ENCODE data around the gene RNF181. TPM values are rescaled to one million over a fixed set of nuclear protein-coding genes. Genes with fewer than 3 reads are reported as not detected.
"Not testable (repeated sequence)": the region's sequence is repeated elsewhere in the genome, so short reads cannot be mapped to it uniquely, and the experiment has no call there.

RNF181 gene
- total RNA-seq, 1 experiment from 2014 or later: 286 TPM

DNA sequence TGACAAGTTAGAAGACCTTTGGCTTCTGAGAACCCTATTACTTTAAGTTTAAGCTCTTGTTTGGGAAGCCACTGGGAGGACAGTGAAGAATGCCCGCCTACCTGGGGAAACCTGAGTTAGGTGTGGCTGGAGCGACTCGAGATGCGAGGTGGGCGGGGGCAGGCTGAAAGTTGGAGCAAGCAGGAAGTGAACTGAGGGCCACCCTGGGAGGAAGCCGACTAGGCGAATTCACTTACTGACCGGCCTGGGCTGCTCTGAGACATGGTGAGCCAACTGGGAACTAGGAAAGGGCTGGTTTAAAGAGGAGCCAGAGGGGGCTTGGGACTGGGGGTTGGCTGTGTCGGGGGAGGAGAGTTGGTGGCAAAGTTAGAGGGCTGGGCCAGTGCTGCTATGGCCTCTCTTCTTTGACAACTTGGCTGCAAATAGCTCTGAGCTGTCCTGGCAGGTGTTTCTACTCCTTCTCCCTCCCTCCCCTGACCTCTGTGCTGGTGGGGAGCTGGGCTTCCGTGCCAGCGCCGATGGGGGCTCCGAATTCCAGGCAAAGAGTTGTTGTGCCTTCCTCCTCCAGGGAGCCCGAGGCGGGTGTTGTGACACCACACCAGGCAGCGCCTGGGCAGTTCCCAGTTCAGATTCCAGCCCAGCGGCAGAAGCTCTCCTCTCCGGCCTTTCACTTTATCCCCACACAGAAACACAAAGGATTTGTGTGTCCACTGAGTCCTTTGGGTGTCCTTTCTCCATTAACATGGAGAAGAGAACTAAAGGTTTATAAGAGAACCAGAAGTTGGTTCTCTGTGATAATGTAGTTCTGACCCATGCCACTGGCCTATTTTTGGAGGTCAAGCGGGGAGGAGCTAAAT lies 17.9 kb upstream of the RNF181 start, which contains the start of gene VAMP8:
TSS of gene VAMP8 (plus strand) at position 201 of the 857 bp plus-strand sequence. CDS start at position 262, 61 bp downstream.
- no peak for DNase-seq (ENCODE audit: low spot score)

DNA sequence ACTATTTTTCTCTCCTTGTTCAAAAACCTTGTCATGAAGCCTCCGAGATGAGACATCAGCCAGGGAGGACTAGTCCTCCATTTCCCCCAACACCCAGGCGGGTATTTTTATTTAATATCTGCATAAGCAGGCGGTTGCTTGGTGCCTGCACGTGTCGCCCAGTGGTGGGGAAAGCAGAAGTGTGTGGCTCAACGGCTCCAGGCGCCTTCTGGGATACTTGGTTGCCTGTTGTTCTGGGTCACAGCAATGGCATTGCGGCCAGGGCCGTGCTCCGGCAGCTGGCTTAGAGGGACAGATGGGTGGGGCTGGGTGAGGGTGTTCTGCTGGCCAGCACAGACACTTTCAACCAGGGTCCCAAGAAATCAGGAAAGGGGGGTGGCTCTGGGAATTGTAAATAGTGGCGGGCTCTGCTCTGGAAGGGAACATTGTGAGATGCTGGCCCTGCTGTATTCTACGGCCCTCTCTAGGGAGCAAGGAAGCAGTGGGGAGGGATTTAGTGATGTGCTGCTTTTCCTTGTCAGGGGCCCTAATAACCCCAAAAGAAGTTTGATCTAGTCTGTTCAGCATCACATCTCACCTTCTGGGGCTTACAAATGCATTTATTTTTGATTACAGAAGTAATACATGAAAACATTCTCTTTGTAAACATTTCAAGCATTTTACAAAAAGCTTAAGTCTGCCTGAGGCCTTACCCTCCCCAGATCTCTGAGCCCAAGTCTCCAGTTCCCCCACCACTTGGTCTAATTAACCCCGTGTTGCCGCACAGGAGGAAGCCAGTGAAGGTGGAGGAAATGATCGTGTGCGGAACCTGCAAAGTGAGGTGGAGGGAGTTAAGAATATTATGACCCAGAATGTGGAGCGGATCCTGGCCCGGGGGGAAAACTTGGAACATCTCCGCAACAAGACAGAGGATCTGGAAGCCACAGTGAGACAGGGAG lies 17.0 kb upstream of the RNF181 start:
- no peak for DNase-seq (ENCODE audit: low spot score)

DNA sequence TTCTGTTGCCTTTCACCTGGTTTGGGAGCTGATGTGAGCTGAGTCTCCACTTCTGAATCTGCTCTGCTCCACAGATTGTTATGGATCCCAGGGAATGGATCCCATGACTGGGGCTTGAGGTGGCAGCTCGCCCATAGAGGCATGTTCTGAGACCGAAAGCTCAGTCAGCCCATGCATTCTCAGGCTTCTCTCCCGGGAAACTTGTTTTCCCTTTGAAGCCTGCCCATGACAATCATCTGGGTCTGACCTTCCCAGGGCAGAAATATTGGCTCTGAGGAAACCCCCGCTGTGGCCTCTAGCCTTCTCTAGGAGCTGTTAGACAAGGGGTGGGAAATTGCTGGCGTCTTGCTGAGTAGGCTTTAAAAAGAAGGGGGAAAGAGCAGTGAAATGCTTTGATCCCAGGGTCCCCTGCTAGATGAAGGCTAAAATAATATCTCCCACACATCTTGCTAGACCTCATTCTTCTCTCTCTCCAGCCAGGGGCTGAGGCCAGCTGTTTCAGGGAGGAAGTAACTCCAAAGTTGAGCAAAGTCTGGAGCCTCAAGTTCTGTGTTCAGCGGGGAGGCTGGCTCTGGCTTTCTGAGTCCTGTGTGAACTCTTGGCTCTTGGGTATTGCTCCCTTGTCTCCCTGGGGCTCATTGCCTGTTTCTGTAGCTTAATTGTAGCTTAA lies 16.1 kb upstream of the RNF181 start:
- no peak for DNase-seq (ENCODE audit: low spot score)

DNA sequence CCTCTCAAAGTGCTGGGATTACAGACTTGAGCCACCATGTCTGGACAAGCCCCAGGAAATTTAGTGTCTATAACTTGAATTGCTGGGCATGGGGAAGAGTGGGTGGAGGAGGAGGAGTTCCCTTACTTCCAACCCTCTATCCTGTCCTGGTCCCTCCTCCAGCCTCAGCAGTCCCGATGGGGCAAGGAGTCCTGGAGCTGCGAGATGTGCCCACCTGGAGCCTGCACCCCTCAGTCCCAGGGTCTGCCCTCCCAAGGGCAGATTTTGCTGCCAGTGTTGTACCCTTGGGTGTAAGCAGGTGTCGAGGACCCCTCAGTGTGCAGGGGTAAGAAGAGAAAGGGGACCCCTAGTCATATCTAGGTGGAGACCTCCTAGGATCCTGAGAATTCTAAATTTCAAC lies 15.3 kb upstream of the RNF181 start:
- DNase-seq (ENCODE audit: low spot score): no peak

DNA sequence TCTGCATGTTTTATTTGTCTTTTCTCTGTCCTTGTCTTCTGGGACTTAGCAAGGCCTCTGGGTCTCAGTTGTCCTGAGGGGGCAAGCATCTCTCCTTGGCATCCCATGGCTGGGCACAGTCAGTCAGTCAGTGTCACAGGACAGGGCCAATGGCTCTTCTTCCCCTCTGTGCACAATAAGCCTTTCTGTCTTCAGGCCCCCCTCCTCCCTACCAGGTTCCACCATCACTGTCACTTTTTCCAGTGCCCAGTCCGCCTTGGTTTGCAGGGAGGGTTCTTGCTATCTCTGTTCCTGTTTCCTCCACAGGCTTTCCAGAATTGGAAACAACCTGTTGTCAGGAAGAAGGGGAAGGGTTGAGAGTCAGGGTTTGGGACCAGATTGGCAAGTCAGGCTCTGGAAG lies 13.1 kb upstream of the RNF181 start:
- no peak for DNase-seq (ENCODE audit: low spot score)

DNA sequence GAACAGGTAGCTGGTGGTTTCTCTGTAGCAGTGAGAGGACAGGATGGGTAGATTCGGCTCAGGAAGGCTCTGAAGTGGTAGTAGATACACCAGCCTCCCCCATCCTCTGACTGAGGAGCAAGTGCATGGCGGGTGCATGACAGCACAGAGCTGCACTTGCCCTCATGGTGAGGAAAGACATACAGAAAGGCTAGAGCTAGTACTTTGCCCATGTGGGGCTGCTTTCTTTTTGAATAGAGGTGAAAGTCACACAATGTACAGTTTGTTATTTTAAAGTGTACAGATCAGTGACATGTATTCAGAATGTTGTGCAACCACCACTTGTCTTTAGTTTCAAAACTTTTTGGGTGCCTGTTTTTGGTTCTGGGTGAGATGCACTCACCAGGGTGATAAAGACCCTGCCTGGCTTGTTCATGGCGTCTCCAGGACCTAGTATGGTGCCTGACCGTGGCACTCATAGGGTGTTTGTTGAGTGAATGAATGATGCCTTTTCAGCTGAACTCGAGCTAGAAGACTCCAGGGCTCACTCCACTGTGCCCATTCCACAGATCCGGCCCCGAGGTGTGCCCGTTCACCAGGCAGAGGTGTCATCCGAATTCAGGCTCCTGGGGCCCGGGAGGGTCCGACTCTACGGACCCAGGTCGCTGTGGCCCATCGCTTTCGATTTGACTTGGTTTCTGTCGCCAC lies 11.7 kb upstream of the RNF181 start:
- DNase-seq (ENCODE audit: low spot score): no peak

DNA sequence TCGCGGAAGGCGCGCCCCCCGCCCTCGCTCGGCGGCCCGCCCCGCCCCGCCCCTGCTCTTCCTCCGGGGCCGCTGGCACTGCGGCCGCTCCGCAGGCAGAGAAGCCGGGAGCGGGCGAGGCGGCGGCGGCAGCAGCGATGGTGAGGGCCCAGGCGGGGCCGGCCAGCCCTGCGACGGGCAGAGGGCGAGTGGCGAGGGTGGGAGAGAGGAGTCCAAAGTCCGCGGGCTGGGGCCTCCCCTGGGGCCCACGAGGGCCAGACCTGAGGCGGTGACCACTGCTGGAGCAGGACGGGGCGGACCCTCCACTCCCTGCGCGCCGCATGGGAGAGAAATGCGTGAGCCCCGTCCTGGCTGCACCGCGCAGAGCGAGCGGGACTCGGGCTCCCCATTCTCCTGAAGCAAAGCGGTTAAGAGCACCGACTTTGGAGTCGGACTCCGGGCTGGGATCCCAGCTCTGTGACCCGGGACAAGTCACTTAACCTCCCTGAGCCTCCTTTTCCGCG lies 11.1 kb upstream of the RNF181 start, which contains the start of gene VAMP5:
TSS of gene VAMP5 (plus strand) at position 78 of the 503 bp plus-strand sequence. CDS start at position 138, 60 bp downstream.
- no peak for DNase-seq (ENCODE audit: low spot score)

DNA sequence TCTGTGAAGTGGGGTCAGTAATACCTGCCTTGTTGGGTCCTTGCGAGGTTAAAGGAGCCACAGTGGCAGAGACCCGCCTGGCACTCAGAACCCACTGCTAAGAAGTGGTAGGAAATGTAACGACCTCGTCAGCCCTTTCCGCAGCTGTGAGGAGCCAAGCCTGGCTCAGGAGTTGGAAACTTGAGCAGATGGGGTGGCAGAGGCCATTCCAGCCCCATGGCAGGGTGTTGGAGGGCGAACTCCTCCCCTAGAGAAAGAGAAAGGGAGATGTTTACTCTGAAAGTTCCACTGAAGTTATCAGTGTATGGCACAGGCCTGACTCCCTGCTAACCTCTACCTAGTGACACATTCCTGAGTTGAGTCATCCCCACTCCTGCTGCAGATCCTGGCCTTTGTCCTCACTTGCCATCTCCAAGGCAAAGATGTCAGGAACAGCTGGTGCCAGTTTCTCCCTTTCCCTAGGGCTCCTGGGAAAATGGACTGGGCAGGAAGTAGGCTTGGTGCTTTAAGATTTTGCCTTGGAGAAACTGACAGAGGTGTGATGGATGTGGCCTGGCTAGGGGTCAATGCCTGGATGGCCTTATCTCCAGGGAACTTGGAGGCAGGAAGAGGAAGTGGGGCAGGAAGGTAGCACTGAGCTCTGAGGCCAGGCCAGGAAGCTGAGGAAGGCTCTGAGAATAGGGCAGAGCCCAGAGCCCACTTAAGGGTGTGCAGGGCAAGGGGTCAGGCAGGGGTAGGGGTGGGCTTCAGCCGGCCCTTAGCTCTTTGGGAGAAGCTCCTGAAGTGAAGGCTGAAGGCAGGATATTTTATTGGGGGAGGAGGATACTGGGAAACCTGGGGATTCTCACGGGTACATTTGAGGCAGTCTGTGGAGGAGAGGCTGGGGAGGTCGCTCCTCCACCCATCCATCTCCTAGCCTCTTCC lies 10.4 kb upstream of the RNF181 start:
- DNase-seq (ENCODE audit: low spot score): peak; percentile 83

DNA sequence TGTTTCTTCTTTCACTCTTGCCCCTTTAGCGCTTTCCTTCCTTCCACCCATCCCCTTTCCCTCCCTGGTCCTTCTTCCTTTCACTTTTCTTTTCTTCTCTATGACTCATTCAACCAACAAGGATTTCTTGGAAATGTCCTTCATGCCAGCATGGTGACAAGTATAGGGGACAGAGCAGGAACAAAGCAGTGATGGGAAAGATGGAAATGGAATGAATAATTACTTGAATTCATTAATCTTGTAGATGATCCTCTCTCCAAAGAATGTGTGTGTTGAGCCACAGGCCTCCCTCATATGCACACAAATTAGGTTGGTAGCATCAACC lies 9.8 kb upstream of the RNF181 start:
- DNase-seq (ENCODE audit: low spot score): peak; percentile 74

DNA sequence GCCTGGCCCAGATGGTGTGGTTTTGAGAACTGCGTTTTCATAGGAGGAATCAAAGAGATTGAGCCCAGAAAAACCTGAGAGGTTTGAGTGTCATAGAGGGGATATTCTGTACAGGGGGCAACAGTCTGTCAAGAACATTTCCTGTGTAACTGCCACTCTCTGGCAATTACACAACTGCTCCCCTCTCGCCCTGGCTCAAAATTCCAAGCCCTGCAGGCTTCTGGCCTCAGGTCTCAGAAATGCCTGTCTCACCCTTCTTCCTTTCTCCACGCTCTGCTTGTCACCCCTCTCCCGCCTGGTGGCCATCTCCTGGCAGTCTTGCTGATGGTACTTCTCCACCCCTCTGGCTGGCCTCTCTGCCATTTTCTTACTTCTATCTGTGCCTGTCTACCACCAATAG lies 7.3 kb upstream of the RNF181 start:
- DNase-seq (ENCODE audit: low spot score): no peak

DNA sequence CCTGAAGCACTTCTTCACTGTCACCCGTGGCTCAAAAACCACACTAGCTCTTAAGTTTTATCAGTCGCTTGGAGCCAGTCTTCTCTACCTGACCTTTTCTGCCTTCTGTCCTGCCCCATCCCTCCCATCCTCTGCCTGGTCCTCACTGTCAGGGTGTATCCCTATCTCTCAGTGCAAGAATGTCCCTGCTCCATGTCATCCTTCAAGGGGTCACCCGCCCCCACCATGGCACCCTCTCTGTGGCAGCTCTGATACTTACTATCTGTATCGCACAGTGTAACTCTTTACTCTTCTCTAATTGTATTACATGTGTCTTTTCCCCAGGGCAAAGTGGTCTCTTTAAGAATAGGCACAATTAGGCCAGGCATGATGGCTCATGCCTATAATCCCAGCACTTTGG lies 6.9 kb upstream of the RNF181 start:
- no peak for DNase-seq (ENCODE audit: low spot score)

DNA sequence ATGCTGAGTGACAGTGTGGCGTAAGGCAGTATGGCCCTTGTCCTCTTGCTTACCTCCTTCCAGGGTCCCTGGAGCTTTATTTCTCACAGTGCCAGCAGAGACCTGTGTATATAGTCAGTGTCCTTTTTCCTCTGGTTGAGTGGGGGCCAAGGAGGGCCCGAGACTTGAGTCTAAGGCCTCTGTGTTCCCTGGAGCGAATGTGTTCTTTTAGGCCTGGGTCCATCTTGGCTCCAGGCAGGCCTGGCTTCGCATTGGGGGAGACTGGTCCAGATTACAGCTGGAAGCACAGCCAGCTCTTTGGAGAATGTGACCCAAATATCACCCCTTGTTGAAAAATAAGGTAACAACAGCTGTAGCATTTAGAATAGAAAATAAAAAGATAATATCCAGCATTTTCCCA lies 6.4 kb upstream of the RNF181 start:
- no peak for DNase-seq (ENCODE audit: low spot score)

DNA sequence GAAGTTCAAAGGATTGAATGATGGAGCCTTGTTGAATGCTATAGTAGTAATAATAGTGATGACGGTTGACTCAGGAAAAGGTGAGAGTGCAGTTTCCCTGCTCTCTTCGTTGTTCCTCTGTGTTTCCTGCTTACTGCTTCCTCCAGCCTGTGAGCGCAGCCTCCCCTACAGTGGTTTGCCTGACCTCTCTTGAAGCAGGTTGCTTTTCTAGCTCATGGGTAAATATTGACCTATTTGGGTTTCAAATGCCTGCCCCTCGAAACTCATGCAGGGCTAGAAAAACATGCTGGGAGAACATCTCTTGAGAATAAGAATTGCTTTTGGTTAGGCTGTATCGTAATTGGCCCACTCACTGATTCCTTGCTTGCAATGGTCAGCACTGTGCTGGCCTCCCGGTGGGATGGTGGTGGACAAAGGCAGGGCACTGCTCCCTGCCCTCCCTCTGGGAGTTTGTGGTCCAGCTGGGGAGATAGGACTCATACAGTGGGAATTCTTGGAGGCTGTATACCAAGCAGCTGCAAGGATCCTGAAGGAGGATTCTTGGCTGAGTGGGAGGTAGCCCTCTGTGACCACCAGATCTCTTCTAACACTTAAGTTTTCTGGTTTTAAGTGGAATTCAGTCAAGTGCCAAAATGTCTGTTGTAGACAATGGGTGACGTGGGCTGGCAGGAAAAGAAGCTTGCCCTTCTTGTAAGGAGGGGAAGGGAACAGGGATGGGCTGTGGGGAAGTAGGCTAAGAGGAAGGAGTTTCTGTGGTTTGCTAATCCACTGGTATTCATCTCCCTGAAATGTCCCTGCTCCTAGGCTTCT lies 5.4 kb upstream of the RNF181 start:
- DNase-seq (ENCODE audit: low spot score): peak; percentile 36

DNA sequence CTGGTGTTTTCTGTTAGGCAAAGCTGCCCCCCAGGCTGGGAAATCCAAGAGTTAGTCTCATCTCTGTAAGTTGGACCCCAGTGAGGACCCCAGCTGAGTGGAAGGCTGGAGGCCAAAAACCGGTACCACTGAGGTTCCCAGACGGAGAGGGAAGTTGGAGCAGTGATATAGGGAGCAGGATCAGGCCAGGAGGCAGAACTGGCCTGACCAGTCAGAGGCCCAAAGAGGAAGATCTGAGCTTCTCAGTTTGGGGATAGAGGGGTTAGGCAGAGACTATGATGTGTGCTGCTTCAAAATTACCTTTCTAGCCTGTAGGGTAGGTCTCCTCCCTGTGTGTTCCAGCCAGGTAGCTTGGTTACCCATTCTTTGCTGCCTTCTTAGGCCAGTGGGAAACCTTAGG lies 4.6 kb upstream of the RNF181 start:
- DNase-seq (ENCODE audit: low spot score): no peak

DNA sequence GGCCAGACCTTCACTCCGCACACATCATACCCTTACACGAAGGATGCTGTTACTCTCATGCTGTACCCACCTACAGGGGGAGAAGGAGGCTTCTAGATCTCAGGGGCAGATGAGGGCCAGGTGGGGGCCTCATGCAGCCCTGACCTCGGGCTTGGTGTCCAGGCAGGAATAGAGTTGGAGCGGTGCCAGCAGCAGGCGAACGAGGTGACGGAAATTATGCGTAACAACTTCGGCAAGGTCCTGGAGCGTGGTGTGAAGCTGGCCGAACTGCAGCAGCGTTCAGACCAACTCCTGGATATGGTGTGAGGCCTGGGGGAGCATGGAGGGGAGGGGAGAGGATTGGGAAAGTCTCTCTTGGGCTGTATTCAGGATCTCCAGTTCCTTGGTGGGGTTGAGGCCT lies 4.0 kb upstream of the RNF181 start:
- no peak for DNase-seq (ENCODE audit: low spot score)

DNA sequence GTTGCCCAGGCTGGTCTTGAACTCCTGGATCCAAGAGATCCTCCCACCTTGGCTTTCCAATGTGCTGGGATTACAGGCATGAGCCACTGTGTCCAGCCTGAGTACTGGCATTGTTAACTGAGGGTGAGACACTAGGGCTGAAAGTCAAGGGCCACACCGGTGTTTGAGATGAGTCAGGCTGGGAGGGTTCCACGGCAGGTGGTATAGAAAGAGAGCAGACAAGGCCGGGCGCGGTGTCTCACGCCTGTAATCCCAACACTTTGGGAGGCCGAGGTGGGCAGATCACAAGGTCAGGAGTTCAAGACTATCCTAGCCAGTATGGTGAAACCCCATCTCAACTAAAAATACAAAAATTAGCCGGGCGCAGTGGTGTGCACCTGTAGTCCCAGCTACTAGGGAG lies 3.2 kb upstream of the RNF181 start:
- DNase-seq (ENCODE audit: low spot score): not testable (repeated sequence)

DNA sequence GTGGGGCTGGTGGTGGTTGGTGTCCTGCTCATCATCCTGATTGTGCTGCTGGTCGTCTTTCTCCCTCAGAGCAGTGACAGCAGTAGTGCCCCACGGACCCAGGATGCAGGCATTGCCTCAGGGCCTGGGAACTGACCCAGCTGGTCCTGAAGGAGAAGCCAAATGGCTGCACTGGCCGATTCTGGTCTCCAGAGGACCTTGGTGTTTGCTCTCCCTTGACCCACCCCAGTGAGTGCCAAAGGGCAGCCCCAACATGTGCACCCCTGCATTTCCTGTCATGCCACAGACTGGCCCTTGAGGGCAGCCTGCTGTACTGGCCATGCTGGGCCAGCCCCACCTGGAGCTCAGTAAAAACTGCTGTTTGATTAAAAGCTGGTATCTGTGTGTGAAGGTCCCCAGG lies 2.5 kb upstream of the RNF181 start:
- DNase-seq (ENCODE audit: low spot score): no peak

DNA sequence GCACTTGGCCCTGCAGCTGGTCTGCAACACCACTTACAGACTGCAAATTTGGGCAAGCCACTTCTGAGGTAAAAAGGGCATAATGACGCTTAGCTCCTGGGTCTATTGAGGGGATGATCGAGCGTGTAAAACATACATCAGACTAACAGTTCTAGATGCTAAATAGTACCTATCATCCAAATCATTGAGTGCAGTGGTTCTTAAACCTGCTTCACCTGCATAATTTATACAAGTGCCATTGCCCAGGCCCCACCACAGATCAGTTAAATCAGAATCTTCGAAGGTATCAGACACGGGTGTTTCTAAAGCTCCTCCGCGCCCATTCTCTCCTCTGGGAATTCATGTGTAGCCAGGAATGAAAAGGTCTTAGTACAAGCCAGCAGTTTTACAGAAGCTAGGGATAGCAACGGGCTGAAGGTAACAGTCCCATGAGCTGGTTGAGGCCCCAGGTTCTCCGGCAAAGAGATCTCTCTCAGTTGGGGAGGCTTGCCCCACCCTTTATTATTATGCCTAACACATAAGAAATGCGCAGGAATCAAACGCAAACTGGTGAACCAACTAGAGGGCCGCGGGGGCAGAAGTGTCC lies 737 bp upstream of the RNF181 start:
- no peak for DNase-seq (ENCODE audit: low spot score)

DNA sequence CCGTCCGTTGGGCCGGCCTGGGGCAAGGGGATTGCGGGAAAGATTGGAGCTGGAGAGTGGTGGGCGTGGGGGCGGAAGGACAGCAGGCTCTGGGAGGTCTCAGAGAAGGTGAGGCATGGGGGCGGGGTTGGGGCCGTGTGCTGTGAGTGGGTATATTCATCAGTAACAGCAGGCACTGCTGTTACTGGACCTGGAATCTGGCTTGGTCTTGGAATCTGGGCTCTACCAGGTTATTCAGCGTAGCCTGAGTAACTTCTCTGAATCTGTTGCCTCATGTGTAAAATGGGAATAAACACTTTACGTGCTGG lies 435 bp downstream of the RNF181 start:
- DNase-seq (ENCODE audit: low spot score): no peak
